K562 (cell line): ENCODE data around the gene TMEM143. TPM values are rescaled to one million over a fixed set of nuclear protein-coding genes. Genes with fewer than 3 reads are reported as not detected.
A peak's percentile ranks its signal among the peaks of the same experiment; 100 is the strongest.

Experiments
- GATAD2B ChIP-seq: fragments of 450-650 bp; IDR thresholded peaks from 2 replicates; pipeline ENCODE4 v1.6.1; 2017; ENCODE audit warnings: mild to moderate bottlenecking, borderline replicate concordance
- HSF4 ChIP-seq: fragments of 250-450 bp; sonication (Bioruptor Pico); IDR thresholded peaks from 2 replicates; pipeline ENCODE4 v2.1.2; 2022; ENCODE audit warnings: mild to moderate bottlenecking, moderate library complexity, borderline replicate concordance
- KDM1A ChIP-seq, 2 experiments: fragments of 450-650 bp; IDR thresholded peaks; 2 replicates each; pipeline ENCODE4 v1.6.1; 2016; ENCODE audit warnings: mild to moderate bottlenecking in 2 of 2
- MAFF ChIP-seq: IDR thresholded peaks from 2 replicates; pipeline ENCODE4 v1.6.1; 2012; ENCODE audit warnings: low read length, improper control_type of control experiment
- MTA3 ChIP-seq: fragments of 450-650 bp; formaldehyde crosslinking; IDR thresholded peaks from 2 replicates; pipeline ENCODE4 v1.6.1; 2017; ENCODE audit warnings: mild to moderate bottlenecking, borderline replicate concordance
- NR2F6 ChIP-seq: fragments of 450-650 bp; formaldehyde crosslinking; IDR thresholded peaks from 2 replicates; pipeline ENCODE4 v1.4.0; 2020; ENCODE audit warnings: mild to moderate bottlenecking
- RBM17 ChIP-seq: fragments of 200-400 bp; formaldehyde crosslinking; IDR thresholded peaks from 2 replicates; pipeline ENCODE4 v1.6.1; 2017; ENCODE audit warnings: low read depth, mild to moderate bottlenecking, low read length, borderline replicate concordance
- SAFB ChIP-seq: fragments of 200-400 bp; formaldehyde crosslinking; IDR thresholded peaks from 2 replicates; pipeline ENCODE4 v1.6.1; 2017; ENCODE audit warnings: low read depth, low read length, borderline replicate concordance
- SIN3B ChIP-seq: fragments of 450-650 bp; IDR thresholded peaks from 2 replicates; pipeline ENCODE4 v1.6.1; 2017; ENCODE audit warnings: low read depth, mild to moderate bottlenecking, moderate library complexity
- SRSF1 ChIP-seq: fragments of 200-400 bp; formaldehyde crosslinking; IDR thresholded peaks from 2 replicates; pipeline ENCODE4 v1.6.1; 2017; ENCODE audit warnings: mild to moderate bottlenecking, low read depth, low read length, moderate library complexity
- ZNF507 ChIP-seq: conservative IDR thresholded peaks from 2 replicates; pipeline ENCODE4 v1.6.1; 2017; ENCODE audit warnings: missing genetic modification characterization, missing compliant biosample characterization
- ZNF699 ChIP-seq: fragments of 250-450 bp; sonication (Bioruptor Pico); IDR thresholded peaks from 2 replicates; pipeline ENCODE4 v1.8.0; 2021; ENCODE audit warnings: mild to moderate bottlenecking, moderate library complexity; ENCODE audit not compliant: insufficient replicate concordance
- ZNF79 ChIP-seq: fragments of 250-450 bp; sonication (Bioruptor Pico); IDR thresholded peaks from 2 replicates; pipeline ENCODE4 v1.4.0; 2020; ENCODE audit warnings: low read depth, mild to moderate bottlenecking, moderate library complexity
- polyA plus RNA-seq, 8 experiments: library from polyadenylated mRNA; depleted of rRNA in 4 of 8; stranded (reverse) in 5 of 8; unstranded in 3 of 8; fragments of >200 nt; fragmentation: Nextera tagmentation in 2 of 8; fragmentation: Illumina TruSeq in 1 of 8; extraction: Ambion mirVana in 2 of 8; extraction: Trizol in 1 of 8; gene quantifications; 2 replicates each; pipeline versions ENCODE4 v1.2.1 to v1.2.3, GENCODE V29; 2011 to 2014; ENCODE audit warnings: inconsistent platforms in 1 of 8, missing spikeins in 1 of 8
- total RNA-seq, 7 experiments: library from RNA; depleted of rRNA in 6 of 7; stranded (reverse); fragments of >200 nt in 6 of 7; fragmentation: Illumina TruSeq in 2 of 7; extraction: Trizol in 2 of 7; gene quantifications; 2 replicates each; pipeline versions ENCODE4 v1.2.1 to v1.2.3, GENCODE V29; 2011 to 2021; ENCODE audit warnings: low replicate concordance in 1 of 7
- TF ChIP-seq, protein P1 (sequence below): fragments of 250-450 bp; sonication (Bioruptor Pico); IDR thresholded peaks from 2 replicates; pipeline ENCODE4 v1.5.0; 2021
- TF ChIP-seq, protein P2 (sequence below), 2 experiments: fragments of 450-650 bp; IDR thresholded peaks; 2 replicates each; pipeline ENCODE4 v1.6.1; 2018; ENCODE audit warnings: mild to moderate bottlenecking in 2 of 2, low read depth in 1 of 2; ENCODE audit not compliant: partially characterized antibody in 2 of 2
- TF ChIP-seq, protein P3 (sequence below), 2 experiments: fragments of 250-450 bp in 1 of 2; fragments of 450-650 bp in 1 of 2; sonication (Bioruptor Pico) in 1 of 2; IDR thresholded peaks; 2 replicates each; pipeline versions ENCODE4 v1.6.1 to v1.8.0; 2016 to 2021; ENCODE audit warnings: mild to moderate bottlenecking in 2 of 2, moderate library complexity in 2 of 2, missing compliant biosample characterization in 1 of 2, missing genetic modification characterization in 1 of 2
- TF ChIP-seq, protein P4 (sequence below), 2 experiments: fragments of 200-800 bp in 1 of 2; sonication (Bioruptor generic) in 1 of 2; sonication (generic) in 1 of 2; formaldehyde crosslinking in 1 of 2; IDR thresholded peaks in 1 of 2; conservative IDR thresholded peaks in 1 of 2; 2 replicates each; pipeline versions ENCODE4 v1.5.0 to v1.6.1; 2016 to 2020; ENCODE audit warnings: missing compliant biosample characterization in 1 of 2, missing genetic modification characterization in 1 of 2, missing genetic modification reagents in 1 of 2
- TF ChIP-seq, protein P5 (sequence below): fragments of 450-650 bp; IDR thresholded peaks from 2 replicates; pipeline ENCODE4 v1.6.1; 2016; ENCODE audit warnings: missing biosample characterization, missing genetic modification characterization

TMEM143 gene
- total and polyA plus RNA-seq, 9 of the 15 experiments (the other 6 are each of a cell fraction or from before 2014, with no cell fraction given): 0.66 to 8.8 (median 4.3) TPM

DNA sequence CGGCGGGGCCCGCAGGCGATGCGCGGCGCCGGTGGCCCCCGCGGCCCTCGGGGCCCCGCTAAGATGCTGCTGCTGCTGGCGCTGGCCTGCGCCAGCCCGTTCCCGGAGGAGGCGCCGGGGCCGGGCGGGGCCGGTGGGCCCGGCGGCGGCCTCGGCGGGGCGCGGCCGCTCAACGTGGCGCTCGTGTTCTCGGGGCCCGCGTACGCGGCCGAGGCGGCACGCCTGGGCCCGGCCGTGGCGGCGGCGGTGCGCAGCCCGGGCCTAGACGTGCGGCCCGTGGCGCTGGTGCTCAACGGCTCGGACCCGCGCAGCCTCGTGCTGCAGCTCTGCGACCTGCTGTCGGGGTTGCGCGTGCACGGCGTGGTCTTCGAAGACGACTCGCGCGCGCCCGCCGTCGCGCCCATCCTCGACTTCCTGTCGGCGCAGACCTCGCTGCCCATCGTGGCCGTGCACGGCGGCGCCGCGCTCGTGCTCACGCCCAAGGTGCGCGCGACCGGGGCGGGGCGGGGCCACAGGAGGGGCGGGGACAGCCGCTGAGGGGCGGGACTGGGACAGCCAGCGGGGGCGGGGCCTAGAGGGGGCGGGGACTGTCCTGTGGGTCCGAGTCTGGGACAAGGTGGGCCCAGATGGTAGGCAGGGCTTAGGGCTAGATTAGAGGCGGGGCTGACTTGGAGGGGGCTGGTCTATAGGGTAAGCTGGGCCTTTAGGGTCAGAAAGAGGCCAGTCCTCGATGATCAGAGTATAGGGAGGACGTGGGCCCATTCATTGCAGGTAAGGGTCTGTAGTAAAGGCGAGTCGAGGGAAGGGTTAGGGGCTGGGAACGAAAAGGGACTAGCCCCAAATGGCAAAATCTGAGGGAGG, 34.9 kb upstream of the TMEM143 start (continued):
- no peak for TF ChIP-seq MAFF
- no peak for TF ChIP-seq SRSF1
- no peak for TF ChIP-seq SAFB
- peak; percentile 70; the same call in 1 of the 2 replicates for TF ChIP-seq SIN3B
- no peak for TF ChIP-seq HSF4
- TF ChIP-seq, protein P1, sequence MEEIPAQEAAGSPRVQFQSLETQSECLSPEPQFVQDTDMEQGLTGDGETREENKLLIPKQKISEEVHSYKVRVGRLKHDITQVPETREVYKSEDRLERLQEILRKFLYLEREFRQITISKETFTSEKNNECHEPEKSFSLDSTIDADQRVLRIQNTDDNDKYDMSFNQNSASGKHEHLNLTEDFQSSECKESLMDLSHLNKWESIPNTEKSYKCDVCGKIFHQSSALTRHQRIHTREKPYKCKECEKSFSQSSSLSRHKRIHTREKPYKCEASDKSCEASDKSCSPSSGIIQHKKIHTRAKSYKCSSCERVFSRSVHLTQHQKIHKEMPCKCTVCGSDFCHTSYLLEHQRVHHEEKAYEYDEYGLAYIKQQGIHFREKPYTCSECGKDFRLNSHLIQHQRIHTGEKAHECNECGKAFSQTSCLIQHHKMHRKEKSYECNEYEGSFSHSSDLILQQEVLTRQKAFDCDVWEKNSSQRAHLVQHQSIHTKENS (CRISPR knock-in tag): no peak
- TF ChIP-seq RBM17: no peak
- TF ChIP-seq NR2F6 (CRISPR knock-in tag): peak; percentile 37; the same call in 1 of the 2 replicates
- TF ChIP-seq, protein P2, sequence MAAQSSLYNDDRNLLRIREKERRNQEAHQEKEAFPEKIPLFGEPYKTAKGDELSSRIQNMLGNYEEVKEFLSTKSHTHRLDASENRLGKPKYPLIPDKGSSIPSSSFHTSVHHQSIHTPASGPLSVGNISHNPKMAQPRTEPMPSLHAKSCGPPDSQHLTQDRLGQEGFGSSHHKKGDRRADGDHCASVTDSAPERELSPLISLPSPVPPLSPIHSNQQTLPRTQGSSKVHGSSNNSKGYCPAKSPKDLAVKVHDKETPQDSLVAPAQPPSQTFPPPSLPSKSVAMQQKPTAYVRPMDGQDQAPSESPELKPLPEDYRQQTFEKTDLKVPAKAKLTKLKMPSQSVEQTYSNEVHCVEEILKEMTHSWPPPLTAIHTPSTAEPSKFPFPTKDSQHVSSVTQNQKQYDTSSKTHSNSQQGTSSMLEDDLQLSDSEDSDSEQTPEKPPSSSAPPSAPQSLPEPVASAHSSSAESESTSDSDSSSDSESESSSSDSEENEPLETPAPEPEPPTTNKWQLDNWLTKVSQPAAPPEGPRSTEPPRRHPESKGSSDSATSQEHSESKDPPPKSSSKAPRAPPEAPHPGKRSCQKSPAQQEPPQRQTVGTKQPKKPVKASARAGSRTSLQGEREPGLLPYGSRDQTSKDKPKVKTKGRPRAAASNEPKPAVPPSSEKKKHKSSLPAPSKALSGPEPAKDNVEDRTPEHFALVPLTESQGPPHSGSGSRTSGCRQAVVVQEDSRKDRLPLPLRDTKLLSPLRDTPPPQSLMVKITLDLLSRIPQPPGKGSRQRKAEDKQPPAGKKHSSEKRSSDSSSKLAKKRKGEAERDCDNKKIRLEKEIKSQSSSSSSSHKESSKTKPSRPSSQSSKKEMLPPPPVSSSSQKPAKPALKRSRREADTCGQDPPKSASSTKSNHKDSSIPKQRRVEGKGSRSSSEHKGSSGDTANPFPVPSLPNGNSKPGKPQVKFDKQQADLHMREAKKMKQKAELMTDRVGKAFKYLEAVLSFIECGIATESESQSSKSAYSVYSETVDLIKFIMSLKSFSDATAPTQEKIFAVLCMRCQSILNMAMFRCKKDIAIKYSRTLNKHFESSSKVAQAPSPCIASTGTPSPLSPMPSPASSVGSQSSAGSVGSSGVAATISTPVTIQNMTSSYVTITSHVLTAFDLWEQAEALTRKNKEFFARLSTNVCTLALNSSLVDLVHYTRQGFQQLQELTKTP (IDR thresholded peaks at IDR 0.05; ENCODE audit: low read depth in 1 of 2, partially characterized antibody in 2 of 2): peak in 1 of 2 experiments; percentile 40
- no peak for TF ChIP-seq KDM1A (IDR thresholded peaks at IDR 0.05)
- TF ChIP-seq, protein P3, sequence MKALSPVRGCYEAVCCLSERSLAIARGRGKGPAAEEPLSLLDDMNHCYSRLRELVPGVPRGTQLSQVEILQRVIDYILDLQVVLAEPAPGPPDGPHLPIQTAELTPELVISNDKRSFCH (CRISPR knock-in tag; IDR thresholded peaks at IDR 0.05): no peak
- TF ChIP-seq, protein P3 (tag; IDR thresholded peaks at IDR 0.05): no peak
- TF ChIP-seq, protein P4, sequence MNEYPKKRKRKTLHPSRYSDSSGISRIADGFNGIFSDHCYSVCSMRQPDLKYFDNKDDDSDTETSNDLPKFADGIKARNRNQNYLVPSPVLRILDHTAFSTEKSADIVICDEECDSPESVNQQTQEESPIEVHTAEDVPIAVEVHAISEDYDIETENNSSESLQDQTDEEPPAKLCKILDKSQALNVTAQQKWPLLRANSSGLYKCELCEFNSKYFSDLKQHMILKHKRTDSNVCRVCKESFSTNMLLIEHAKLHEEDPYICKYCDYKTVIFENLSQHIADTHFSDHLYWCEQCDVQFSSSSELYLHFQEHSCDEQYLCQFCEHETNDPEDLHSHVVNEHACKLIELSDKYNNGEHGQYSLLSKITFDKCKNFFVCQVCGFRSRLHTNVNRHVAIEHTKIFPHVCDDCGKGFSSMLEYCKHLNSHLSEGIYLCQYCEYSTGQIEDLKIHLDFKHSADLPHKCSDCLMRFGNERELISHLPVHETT (CRISPR knock-in tag; conservative IDR thresholded peaks at IDR 0.05 in 1 of 2, IDR thresholded peaks at IDR 0.05 in 1 of 2): peak in 1 of 2 experiments; percentile 97; a peak in 2 of 4 replicates
- TF ChIP-seq GATAD2B: no peak; the same call in 1 of the 2 replicates
- no peak for TF ChIP-seq ZNF699 (CRISPR knock-in tag)
- TF ChIP-seq ZNF507 (tag): no peak
- TF ChIP-seq ZNF79 (CRISPR knock-in tag): no peak
- TF ChIP-seq, protein P5, sequence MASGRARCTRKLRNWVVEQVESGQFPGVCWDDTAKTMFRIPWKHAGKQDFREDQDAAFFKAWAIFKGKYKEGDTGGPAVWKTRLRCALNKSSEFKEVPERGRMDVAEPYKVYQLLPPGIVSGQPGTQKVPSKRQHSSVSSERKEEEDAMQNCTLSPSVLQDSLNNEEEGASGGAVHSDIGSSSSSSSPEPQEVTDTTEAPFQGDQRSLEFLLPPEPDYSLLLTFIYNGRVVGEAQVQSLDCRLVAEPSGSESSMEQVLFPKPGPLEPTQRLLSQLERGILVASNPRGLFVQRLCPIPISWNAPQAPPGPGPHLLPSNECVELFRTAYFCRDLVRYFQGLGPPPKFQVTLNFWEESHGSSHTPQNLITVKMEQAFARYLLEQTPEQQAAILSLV (tag): no peak
- no peak for TF ChIP-seq MTA3
